Measurements from ENCODE around the gene SLC26A6. TPM values are rescaled to one million over a fixed set of nuclear protein-coding genes. Genes with fewer than 3 reads are reported as not detected.

SLC26A6 gene
- total RNA-seq, 1 experiment from 2014 or later = 19.6 TPM

DNA sequence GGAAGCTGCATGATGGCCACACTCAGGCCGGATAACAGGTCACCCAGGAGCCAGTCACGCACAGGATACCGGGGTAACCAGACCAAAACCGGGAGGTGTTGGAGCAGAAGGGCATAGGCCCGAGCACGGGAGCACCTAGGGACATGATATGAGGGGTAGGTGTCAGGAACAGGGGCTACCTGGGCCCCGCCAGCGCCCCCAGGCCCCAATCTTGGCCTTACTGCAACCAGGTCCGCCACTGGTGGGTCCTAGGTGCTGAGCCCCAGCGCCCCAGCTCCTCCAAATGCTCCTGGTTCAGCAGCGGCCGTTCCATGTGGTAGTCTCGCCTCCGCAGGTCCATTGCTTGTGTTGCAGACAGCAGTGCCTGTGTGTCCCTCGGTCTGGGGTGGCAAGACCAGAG, 2.0 kb downstream of the SLC26A6 start:
- DNase-seq (ENCODE audit: low read depth) = no peak

DNA sequence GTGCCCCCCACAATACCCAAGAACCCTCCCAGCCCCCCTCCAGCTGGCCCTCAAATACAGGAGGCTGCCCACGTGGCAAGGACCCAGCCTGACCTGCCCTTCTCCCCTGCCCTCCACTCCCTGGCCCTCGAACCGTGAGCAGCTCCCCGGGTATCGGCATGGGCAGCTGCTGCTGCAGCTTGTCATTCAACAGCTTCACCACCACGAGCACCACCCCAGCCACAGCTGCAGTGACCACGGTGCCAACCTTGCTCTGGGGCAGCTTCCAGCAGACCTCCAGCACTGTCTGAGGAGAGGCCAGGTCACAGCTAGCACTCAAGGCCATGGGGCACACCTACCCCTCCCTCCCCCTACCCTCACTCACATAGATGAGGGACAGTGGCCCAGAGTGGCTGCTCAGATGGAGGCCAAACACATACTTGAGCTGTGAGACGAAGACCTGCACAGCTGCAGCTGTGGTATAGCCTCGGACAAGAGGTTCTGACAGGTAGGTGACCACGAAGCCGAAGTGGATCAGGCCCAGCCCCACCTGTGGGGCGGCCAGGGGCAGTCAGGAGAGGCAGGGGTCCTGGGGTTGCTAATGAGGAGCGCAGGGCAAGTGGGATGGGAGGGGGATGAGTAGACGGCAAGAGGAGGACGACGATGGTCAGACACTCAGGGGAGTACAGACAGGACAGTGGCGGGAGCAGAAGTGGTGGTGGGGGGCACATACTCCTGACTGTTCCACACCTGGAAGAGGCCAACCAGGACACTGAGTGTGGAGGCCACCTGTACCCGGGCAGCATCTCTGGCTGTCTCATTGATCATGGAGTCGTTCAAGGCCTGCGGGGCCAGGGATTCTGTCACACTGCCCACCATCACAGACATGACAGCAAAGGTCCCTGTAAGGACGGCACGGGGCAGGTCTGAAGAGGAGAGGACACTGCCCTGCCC, 3.5 kb downstream of the SLC26A6 start:
- peak; percentile 39 for DNase-seq (ENCODE audit: low read depth)

DNA sequence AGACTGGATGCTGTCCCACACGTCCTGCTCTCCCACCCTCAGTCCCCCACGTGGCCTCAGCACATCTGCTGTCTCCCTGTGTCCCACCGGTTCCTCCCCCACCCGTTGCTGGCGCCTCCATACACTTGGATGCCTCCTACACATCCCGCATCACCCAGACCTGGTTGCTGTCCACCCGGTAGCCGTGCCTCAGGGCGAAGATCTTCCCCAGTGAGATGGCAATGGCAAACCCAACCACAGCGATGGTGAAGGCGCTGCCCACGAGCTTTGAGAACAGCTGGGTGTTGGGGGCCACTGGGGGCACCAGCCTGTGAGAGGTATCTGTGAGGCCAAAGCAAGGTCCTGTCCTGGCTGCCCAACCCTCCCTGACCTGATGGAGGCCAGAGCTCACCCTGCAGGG, 4.4 kb downstream of the SLC26A6 start:
- no peak for DNase-seq (ENCODE audit: low read depth)

DNA sequence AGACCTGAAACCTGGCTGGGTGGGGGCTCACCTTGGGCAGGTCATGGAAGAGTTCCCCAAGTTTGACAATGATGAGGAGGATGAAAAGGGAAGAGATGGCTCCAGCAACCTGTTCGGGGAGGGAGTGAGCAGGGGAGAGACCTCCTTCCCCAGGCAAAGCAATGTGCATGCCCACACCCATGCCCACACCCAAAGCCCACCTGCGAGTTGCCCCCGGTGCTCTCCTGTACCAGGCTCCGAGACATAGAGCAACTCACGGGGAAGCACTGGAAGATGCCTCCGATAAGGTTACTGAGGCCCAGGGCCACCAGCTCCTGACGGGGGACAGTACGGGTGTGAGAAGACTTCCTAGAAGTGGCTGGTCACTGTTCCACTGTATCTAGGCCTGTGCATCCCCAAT, 4.9 kb downstream of the SLC26A6 start:
- DNase-seq (ENCODE audit: low read depth) = no peak

DNA sequence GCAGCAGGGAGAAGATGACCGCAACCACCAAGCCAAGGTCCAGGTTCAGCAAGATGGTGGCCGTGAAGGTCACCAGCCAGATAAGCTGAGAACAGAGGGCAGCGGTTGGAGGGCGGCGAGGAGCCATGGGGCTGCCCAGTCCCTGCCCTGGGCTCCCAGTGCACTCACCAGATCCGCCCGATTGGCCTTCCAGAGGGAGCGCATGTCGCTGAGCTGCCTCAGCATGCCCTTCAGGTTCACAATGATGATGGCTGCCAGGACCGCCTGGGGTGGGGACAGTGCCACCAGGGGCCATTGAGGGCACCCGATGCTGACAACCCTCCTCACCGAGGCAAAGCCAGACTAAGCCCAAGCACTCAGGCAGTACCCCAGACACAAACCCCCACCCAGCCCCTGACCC, 5.4 kb downstream of the SLC26A6 start:
- DNase-seq (ENCODE audit: low read depth) = no peak

DNA sequence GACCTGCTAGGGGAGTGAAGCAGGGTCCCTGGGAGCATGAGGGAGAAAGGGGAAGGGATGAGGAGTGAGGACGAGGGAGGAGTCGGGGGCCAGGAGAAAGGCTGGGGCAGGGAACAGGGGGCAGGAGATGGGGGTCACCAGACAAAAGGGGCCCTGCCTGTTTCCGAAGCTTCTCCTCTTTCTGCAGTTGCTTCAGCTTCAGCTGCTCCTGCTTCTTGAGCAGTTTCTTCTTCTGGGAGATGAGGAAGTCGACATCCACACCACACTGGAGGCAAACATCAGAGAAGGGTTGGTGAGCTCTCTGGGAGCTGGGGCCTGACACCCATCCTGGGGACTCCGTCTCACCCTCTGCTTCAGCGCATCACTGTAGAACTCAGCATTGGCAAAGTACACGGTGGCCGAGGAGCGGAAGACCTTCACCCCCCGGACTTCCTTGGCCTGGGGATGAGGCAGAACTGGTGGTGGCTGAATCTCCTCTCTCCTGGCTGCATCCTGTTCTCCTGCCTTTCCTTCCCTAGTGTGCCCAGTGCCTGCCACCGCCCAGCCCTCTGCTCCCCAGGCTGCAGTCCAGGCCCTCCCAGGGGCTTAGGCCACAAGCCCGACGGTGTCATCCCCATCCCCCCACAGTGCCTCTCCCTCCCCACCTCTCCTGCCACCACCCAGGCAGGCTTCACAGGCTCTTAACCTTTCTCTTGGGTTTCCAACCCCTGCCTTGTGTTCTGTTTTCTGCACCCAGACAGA, 6.8 kb downstream of the SLC26A6 start:
- DNase-seq (ENCODE audit: low read depth) = no peak

DNA sequence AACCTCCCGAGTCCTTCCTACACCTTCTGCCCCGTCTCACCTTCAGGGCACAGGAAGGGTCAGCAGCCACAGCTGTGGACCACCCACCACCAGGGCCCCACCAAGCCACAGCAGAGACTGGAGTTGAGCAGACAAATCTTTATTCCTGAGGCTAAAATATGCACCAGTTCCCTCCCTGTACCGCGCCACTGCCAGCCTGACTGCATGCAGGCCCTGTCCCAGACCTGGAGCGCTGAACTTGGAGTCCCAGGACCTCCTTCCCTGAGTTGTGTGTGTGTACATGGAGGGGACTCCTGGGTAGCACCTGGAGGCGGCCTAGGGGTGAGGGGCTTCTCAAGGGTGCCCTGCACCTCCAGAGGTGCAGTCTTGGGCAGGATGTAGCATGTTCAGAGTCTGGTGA, 9.7 kb downstream of the SLC26A6 start:
- DNase-seq (ENCODE audit: low read depth) = no peak

DNA sequence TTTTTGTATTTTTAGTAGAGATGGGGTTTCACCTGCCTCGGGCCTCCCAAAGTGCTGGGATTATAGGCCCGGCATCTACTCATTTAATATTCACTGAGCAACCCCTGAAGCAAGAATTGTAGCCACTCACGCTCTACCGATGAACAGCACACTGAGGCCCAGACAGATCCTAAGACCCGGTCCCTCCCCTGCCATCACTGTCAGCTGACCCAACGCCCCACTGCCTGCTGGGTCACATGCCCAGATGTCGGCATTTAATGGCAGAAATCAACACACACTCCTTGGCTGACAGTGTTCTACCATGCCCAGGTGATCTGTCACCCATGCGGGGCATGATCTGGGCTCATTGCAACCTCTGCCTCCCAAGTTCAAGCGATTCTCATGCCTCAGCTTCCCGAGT, 10.5 kb downstream of the SLC26A6 start:
- DNase-seq (ENCODE audit: low read depth) = no peak

DNA sequence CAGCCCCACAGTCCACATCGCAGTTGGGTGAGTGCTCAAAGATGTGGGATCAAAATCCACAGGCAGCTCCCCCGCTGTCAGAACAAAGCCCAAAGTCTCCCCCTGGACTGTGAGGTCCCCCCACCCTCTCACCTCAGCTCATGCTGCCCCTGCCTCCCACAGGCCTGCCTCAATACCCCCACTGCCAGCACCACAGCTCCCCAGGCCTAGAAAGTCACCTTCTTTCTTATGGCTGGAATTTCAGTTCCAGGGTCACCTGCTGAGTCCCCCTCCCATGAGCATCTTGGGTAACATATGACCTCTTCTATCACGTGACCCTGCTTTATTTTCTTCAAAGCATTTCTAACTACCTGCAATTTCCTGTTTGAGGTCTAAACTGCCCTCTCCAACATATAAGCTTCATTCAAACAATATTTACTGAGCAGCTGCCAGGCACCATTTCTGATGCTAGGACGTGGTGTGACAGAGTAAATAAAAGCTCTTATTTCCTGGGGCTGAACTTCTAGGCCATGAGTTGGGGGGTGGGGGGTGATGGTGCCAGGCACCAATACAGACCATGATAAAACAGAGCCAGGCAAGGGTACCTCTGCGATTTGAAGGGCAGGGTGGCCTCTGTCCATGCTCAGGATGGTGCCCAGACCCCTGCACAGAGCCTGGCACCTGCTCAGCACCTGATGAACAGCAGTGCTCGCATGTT, 11.3 kb downstream of the SLC26A6 start:
- DNase-seq (ENCODE audit: low read depth) = no peak

DNA sequence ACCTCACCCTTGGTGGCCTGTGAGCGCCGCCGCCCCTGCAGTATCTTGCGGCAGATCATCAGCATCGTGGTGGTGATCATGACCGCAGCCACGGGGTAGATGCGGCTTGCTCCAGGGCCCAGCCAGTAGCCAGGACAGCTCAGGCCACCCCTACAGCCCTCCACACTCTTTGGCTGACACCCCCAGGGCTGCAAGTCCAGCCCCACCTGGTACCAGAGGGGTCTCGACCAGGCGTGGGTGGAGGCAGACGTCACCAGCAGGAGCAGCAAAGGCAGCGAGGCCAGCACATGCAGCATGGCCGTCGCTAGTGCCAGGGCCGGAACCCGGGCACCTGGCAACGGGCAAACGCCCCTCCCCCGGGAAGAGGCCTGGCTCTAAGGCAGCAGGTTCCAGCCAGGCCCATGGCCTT, 13.8 kb downstream of the SLC26A6 start, which contains the start of gene TMEM89:
TSS of gene TMEM89 (minus strand) at position 309 of the 409 bp plus-strand sequence. CDS start at position 296, 13 bp downstream.
- DNase-seq (ENCODE audit: low read depth) = no peak

DNA sequence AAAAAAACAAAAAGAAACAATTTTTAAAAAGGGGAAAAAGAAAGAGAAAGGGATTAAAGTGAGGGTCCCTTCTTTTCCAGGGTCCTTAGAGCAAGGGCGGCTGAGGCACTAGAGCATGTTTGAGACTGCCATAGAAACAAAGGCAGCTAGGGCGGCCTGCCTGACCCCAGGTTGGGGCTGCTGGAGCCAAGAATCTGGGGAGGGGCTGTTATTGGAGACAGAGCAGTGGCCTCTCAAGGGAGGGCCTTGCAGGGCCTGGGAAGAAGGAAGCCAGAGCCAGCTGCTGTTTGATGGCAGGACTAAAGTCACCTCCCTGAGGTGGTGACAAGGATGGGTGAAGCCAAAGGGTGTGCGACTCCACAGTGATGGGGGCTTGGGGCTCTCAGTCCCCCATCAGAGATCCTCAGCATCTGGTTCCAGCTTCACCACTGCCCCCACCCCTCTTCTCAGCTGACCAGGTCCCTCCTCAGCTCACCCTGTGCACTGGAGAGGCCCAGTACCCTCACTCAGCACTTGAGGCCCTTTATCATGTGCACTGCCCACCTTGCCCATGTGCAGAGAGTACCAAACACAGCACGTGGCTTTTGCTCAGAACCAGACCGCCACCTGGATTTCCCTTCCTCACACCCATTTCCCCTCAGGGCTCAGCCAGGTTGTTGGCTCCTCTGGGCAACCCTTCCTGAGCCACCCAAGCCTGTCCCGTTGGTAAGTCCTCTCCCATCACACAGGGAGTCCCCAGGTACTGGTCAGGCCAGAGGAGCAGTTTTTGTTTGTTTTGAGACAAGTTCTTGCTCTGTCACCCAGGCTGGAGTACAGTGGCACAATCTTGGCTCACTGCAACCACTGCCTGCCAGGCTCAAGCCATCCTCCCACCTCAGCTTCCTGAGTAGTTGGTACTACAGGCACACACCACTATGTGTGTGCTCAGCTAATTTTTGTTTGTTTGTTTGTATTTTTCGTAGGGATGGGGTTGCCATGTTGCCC, 15.4 kb downstream of the SLC26A6 start:
- no peak for DNase-seq (ENCODE audit: low read depth)

DNA sequence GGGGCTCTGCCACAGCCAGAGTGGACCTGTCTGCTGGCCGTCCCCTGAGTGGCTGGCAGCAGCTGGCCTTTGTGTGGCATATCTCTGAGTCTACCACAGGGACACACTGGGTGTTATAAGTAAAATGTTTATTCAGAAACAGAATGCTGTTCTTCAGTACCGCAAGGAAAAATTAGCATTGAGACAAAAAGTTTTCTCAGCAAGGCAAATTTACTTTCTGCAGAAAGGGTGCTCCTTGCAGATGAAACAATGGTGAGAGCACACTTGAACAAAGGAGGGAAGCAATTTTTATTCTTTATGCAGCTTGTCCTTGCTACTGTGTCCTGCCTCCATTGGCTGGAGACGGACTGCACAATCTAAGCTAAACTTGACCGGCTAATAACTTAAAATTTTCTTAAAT, 17.7 kb downstream of the SLC26A6 start:
- no peak for DNase-seq (ENCODE audit: low read depth)

DNA sequence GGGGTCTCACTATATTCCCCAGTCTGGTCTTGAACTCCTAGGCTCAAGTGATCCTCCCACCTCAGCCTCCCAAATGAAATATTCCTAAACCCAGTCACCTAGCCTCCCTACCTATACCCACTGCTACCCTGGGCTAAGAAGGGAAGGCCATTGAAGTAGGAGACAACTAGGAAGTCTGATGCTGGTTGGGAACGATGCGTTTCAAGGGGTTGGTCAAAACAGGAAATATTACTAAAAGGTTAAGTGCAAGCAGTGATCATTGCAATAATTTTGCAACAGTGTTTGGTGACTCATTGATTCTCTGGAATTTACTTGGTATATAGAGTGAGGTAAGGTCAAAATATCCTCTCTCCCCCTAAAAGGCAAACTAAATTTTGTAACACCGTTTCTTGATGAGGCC, 21.2 kb downstream of the SLC26A6 start:
- peak; percentile 52 for DNase-seq (ENCODE audit: low read depth)

DNA sequence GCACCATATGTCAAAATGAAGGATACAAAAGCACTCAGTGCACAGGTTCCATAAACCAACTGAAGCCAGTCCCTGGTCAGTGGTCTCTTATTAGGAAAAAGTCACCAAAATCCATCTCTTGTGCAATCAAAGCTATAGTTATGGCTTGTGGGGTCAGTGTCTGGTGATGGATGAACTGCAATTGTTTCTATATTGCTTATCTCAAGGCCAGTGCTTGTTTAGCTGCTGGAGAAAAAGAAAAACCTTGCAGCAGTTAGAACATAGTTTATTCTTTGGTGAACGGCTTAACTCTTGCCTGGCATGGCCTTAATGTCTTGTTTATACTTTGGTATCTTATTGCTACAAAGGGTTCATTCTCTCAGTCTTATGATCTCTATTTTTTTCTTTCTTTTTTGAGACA, 23.0 kb downstream of the SLC26A6 start:
- DNase-seq (ENCODE audit: low read depth) = no peak

DNA sequence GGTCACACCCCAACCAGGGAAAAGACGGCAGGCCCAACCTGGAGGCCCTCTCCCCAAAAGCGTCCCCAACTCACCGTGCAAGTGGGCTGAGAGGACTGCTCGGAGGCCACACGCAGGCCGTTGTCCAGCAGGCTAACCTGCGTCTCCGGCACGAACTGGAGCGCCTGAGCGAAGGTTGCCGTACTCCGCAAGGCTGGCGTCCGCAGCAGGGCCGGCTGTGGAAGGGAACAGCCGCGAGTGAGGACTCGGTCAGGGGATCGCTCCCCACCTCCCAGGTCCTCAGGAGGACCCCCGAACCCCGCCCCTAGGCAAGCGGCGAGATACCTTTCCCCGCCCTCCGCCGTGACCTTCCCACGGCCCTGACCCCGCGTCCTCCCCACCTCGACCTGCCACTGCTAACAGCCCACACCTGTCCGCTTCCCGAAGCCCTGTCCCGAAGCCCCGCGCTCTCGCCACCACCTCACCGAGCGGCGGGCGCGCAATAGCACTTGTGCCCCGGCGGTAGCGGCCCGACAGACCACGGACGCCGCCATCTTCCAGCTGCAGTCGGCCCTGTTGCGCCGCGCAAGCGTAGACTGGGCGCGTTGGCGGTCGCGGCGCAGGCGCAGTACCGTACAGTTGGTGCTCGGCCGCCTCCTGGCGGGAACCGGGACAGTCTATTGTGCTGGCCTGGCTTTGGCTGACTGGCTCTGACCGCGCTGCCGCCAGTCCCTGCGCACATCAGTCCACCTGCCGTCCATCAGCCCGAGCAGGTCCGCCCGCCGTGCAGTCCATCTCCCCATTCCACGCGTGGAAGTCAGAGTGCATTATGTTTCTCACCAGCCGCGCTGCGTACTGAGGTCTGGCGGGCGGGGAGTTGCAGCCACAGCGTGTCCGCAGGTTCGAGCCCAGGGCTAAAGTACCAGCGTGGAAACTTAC, 25.9 kb downstream of the SLC26A6 start, which contains the start of gene UQCRC1:
TSS of gene UQCRC1 (minus strand) at position 559 of the 918 bp plus-strand sequence. CDS start at position 533, 26 bp downstream.
- peak; percentile 87 for DNase-seq (ENCODE audit: low read depth)

DNA sequence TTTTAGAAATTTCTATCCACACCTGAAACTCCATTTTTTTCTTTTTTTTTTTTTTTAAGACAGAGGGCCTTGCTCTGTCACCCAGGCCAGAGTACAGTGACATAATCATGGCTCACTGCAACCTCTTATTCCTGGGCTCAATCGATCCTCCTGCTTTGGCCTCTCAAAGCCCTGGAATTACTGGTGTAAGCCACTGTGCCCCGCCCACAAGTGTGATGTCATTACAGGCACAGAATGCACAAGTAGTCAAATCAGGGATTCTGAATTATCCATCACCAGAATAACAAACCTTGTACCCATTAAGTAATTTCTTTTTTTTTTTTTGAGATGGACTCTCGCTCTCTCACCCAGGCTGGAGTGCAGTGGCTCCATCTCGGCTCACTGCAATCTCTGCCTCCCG, 27.7 kb downstream of the SLC26A6 start:
- DNase-seq (ENCODE audit: low read depth) = no peak

DNA sequence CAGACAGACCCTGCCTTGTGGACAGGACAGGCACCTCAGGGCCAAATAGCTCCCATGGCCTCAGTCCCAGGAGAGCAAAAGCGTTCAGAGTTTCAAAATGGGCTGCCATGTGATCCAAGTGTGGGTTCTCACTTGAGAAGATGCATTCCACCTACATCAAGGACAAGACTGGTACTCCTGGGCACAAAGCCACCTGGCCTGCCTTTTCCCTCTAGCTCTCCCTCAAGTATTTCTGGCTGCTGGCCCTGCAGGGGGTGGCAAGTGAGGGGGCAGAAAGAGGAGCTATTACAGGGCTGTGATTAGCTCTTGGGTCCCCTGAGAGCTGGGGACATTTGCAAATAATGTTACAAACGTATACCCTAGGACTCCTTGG, 33.7 kb downstream of the SLC26A6 start:
- DNase-seq (ENCODE audit: low read depth) = no peak

DNA sequence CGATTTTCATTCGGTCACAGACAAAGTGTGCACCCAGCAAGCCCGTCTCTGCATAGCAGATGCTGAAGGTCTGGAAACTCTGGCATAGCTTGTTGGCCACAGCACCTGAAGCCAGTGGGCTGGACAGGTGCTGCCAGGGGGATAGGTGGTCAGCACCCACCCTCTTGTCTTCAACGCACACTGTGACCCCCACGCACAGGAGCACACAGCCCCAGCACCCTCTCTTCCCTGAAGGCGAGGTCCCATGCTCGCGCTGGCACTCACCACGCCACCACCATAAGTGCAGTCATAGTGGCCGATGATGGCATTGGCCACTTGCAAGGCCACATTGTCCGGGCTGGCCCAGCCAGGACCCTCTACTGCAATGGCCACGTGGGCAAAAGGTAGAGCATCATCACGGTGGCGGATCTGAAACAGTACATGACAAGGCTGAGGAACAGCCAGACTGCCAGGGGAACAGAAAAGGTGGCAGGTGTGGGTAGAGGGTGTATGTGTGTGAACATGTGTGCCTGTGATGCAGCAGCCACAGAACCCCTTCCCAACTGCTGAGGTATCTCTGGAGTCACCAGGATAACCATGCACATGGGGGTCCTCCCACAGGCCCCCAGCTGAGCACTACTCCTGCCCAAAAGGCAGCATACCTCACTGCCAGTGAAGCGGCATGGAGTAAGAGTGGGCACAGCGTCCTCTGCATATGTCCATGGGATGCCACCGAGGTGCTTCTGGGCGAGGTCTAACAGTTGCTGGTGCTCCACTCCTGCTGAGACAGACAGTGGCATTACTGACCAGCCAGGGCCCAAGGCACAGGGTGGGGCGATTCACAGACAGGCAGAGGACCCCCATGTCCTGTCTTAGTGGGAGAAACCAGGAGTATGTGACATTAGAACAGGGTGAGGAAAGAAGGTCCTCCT, 34.3 kb downstream of the SLC26A6 start:
- no peak for DNase-seq (ENCODE audit: low read depth)

All from LHCN-M2 (cell line).